Tibial artery (tissue), 4 donors: ENCODE measurements around the gene RIOX2.
A peak's percentile ranks its signal among the peaks of the same experiment; 100 is the strongest.

Source experiments
- DNase-seq, 2 donors: peaks; one replicate each; pipeline ENCODE4 v3.0.0-alpha.2; 2019
- H3K27ac ChIP-seq, 2 donors: fragments of 200-600 bp; sonication (generic) in 1 of 2; 1 replicate in 1 of 2; 2 replicates in 1 of 2; pipeline ENCODE4 v1.5.1; 2018 to 2019; ENCODE audit warnings: mild to moderate bottlenecking in 1 of 2
- H3K27me3 ChIP-seq, 2 donors: fragments of 200-600 bp; sonication (generic) in 1 of 2; one replicate each; pipeline versions ENCODE4 v1.5.1 to v1.6.0; 2016 to 2019
- H3K36me3 ChIP-seq, 3 donors: fragments of 200-600 bp; sonication (generic) in 2 of 3; one replicate each; pipeline ENCODE4 v1.5.1; 2016 to 2019; ENCODE audit warnings: mild to moderate bottlenecking in 2 of 3
- H3K4me1 ChIP-seq, 4 donors: fragments of 200-600 bp; sonication (generic) in 2 of 4; 1 replicate in 3 of 4; 2 replicates in 1 of 4; pipeline ENCODE4 v1.5.1; 2016 to 2019
- H3K4me3 ChIP-seq, 2 donors: fragments of 200-600 bp; sonication (generic) in 1 of 2; 1 replicate in 1 of 2; 2 replicates in 1 of 2; pipeline ENCODE4 v1.5.1; 2018 to 2019; ENCODE audit warnings: mild to moderate bottlenecking in 2 of 2
- H3K9me3 ChIP-seq, 3 donors: fragments of 200-600 bp; sonication (generic) in 1 of 3; one replicate each; pipeline ENCODE4 v1.5.1; 2016 to 2019
- intact Hi-C: fragments of 100-400 bp; cut with DNase I; formaldehyde crosslinking; loops from one replicate; pipeline ENCODE4 v1.15.0; 2023; ENCODE audit warnings: low total_unique reads
- TF ChIP-seq, protein P1 (sequence below), 2 experiments: fragments of 200-600 bp in 1 of 2; fragments of 450-650 bp in 1 of 2; IDR thresholded peaks; one replicate each; pipeline ENCODE4 v1.5.1; 2017 to 2019; ENCODE audit warnings: antibody characterized with exemption in 2 of 2, mild to moderate bottlenecking in 1 of 2, moderate library complexity in 1 of 2

RIOX2 gene

GRCh38 chr3:97971679-97972567 lies at the start of gene RIOX2:
TSS of gene RIOX2 (minus strand) at chr3:97972431. CDS start at chr3:97967593, 4,838 bp downstream.
- no peaks in the 10 kb centered on the region for H3K27me3 ChIP-seq
- peak within 1 kb of the TSS; percentile 82 to 91 for H3K27ac ChIP-seq
- H3K4me3 ChIP-seq = peak within 1 kb of the TSS; percentile 76 to 93
- peak; percentile 57 to 80 for DNase-seq
- H3K36me3 ChIP-seq = peaks cover 0 to 6% (median 6%) of the 10 kb centered on the region in 3 donors
- TF ChIP-seq, protein P1, sequence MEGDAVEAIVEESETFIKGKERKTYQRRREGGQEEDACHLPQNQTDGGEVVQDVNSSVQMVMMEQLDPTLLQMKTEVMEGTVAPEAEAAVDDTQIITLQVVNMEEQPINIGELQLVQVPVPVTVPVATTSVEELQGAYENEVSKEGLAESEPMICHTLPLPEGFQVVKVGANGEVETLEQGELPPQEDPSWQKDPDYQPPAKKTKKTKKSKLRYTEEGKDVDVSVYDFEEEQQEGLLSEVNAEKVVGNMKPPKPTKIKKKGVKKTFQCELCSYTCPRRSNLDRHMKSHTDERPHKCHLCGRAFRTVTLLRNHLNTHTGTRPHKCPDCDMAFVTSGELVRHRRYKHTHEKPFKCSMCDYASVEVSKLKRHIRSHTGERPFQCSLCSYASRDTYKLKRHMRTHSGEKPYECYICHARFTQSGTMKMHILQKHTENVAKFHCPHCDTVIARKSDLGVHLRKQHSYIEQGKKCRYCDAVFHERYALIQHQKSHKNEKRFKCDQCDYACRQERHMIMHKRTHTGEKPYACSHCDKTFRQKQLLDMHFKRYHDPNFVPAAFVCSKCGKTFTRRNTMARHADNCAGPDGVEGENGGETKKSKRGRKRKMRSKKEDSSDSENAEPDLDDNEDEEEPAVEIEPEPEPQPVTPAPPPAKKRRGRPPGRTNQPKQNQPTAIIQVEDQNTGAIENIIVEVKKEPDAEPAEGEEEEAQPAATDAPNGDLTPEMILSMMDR (IDR thresholded peaks at IDR 0.05) = no peak
- H3K9me3 ChIP-seq = no peaks in the 10 kb centered on the region
- intact Hi-C loops = loop anchor here (10.0 kb wide), 1 partner anchor 147 kb away; the partner anchor contains the start of gene CRYBG3
- peaks cover 0 to 11% (median 0%) of the 10 kb centered on the region in 4 donors for H3K4me1 ChIP-seq

DNA sequence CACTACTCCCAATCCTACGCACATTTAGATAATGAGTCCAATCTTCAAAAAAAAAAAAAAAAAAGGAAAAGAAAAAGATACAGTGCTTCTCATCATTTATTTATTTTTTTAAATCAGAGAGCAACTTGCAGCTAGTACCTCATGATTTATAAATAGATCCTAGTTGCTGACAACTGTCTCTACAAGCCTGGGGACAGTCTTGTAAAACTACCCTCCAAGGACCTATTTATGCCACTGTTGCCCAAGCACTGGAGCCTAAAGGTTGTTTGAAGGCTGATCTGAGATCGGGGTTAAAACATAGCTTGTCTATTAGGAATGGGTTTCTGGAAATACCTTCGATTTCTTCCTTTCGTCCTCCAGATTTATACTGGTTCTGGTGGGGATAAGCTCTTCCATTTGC lies 48.2 kb upstream of the RIOX2 start:
- Histone ChIP-seq H3K9me3 (no peaks in the 10 kb centered on the region), H3K36me3 (no peaks in the 10 kb centered on the region), H3K27me3 (peaks cover 0 to 14% of the 10 kb centered on the region in 2 donors), H3K27ac (no peak overlapping the region), H3K4me1 (no peaks in the 10 kb centered on the region), H3K4me3 (no peak overlapping the region)
- DNase-seq = no peak
- intact Hi-C loops = no loop called here
- TF ChIP-seq, protein P1 (IDR thresholded peaks at IDR 0.05) = no peak

DNA sequence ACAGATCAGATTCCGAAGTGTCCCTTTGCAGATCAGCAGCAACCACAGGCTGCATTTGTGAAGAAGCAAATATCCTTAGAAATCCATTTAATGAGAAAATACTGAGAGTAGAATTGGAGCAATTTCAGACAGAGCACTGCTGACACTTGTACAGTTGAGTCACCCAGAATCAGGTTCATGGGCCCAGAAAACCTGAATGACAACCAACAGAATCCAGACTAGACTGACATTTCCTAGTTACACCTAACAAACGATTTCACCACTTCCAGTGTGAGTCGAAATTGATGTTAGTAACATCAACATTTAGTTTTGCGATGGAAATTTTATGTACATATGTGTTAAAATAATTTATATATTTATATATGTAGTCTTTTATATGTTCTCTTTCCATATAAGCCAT lies 46.1 kb upstream of the RIOX2 start:
- intact Hi-C loops = no loop called here
- Histone ChIP-seq H3K36me3 (no peaks in the 10 kb centered on the region), H3K9me3 (no peaks in the 10 kb centered on the region), H3K27ac (no peak overlapping the region), H3K4me1 (no peaks in the 10 kb centered on the region), H3K27me3 (peaks cover 0 to 6% of the 10 kb centered on the region in 2 donors), H3K4me3 (no peak overlapping the region)
- no peak for DNase-seq
- TF ChIP-seq, protein P1 (IDR thresholded peaks at IDR 0.05) = no peak

DNA sequence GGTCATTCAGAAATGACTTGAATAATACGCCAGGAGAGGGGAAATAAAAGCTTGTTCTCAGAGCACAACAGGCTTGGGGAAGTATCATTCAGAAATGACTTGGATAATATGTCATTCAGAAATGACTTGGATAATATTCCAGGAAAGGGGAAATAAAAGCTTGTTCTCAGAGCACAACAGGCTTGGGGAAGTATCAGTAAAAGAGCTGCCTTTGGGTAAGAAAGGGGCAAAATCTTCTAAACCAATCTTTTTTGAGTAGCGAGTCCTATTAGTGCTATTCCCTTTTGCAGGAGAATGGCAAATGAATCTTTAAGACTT lies 42.0 kb upstream of the RIOX2 start:
- DNase-seq = no peak
- no peaks in the 10 kb centered on the region for H3K27me3 ChIP-seq
- H3K4me3 ChIP-seq = no peak overlapping the region
- intact Hi-C loops = no loop called here
- TF ChIP-seq, protein P1 (IDR thresholded peaks at IDR 0.05) = no peak
- no peaks in the 10 kb centered on the region for H3K36me3 ChIP-seq
- no peaks in the 10 kb centered on the region for H3K4me1 ChIP-seq
- H3K9me3 ChIP-seq = no peaks in the 10 kb centered on the region
- no peak overlapping the region for H3K27ac ChIP-seq

GRCh38 chr3:98013411-98014267 lies 41.4 kb upstream of the RIOX2 start:
- intact Hi-C loops = no loop called here
- TF ChIP-seq, protein P1 (IDR thresholded peaks at IDR 0.05) = no peak
- Histone ChIP-seq H3K4me1 (no peaks in the 10 kb centered on the region), H3K27me3 (no peaks in the 10 kb centered on the region), H3K27ac (no peak overlapping the region), H3K4me3 (no peak overlapping the region), H3K36me3 (no peaks in the 10 kb centered on the region), H3K9me3 (no peaks in the 10 kb centered on the region)
- DNase-seq = no peak
